ENCODE data around the gene KRTAP4-11.

GRCh38 chr17:41163828-41164227, 45.7 kb upstream of the KRTAP4-11 start:
- TF ChIP-seq SP1 (IDR thresholded peaks at IDR 0.05; ENCODE audit: low read depth, low read length) (no peak), KDM1A (IDR thresholded peaks at IDR 0.05; ENCODE audit: borderline replicate concordance) (no peak), CTCF (IDR thresholded peaks at IDR 0.05 in 2 of 3, conservative IDR thresholded peaks at IDR 0.05 in 1 of 3; ENCODE audit: control insufficient read depth in 2 of 3, extremely low read depth in 1 of 3, insufficient read depth in 1 of 3, low read depth in 3 of 3, low read length in 3 of 3) (no peak), POLR2AphosphoS5 (IDR thresholded peaks at IDR 0.05; ENCODE audit: low read length) (no peak), HDAC2 (IDR thresholded peaks at IDR 0.05) (no peak), POLR2A (IDR thresholded peaks at IDR 0.05; ENCODE audit: low read depth, low read length) (no peak), CHD1 (IDR thresholded peaks at IDR 0.05; ENCODE audit: low read depth, low read length) (no peak)
- TF ChIP-seq, protein P1, sequence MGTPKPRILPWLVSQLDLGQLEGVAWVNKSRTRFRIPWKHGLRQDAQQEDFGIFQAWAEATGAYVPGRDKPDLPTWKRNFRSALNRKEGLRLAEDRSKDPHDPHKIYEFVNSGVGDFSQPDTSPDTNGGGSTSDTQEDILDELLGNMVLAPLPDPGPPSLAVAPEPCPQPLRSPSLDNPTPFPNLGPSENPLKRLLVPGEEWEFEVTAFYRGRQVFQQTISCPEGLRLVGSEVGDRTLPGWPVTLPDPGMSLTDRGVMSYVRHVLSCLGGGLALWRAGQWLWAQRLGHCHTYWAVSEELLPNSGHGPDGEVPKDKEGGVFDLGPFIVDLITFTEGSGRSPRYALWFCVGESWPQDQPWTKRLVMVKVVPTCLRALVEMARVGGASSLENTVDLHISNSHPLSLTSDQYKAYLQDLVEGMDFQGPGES (IDR thresholded peaks at IDR 0.05): no peak
- TF ChIP-seq, protein P2, sequence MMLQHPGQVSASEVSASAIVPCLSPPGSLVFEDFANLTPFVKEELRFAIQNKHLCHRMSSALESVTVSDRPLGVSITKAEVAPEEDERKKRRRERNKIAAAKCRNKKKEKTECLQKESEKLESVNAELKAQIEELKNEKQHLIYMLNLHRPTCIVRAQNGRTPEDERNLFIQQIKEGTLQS (IDR thresholded peaks at IDR 0.05; ENCODE audit: borderline replicate concordance, extremely low read depth, low read depth, low read length): no peak
